ENCODE results near the gene NR5A1.

Gene NR5A1

GRCh38 chr9:124551472-124552272, 44.5 kb upstream of the NR5A1 start:
- H3K36me3 ChIP-seq (ENCODE audit: control insufficient read depth in 1 of 2, insufficient read depth in 2 of 2, low read depth in 1 of 2, low read length in 2 of 2): no peaks in the 10 kb centered on the region
- no peak overlapping the region for H4K8ac ChIP-seq (ENCODE audit: low read length)
- H3K27me3 ChIP-seq (ENCODE audit: control insufficient read depth in 1 of 2, insufficient read depth in 1 of 2, low read length in 2 of 2): no peaks in the 10 kb centered on the region
- no peak overlapping the region for H2AK5ac ChIP-seq (ENCODE audit: low read length, severe bottlenecking)
- WGBS: 2% methylated on average over 3 of the region's 4 CpGs
- peak overlapping the region; percentile 86 for H3K27ac ChIP-seq (ENCODE audit: low read length, poor library complexity, severe bottlenecking)
- H2BK15ac ChIP-seq (ENCODE audit: low read depth, poor library complexity, severe bottlenecking): no peak overlapping the region
- no peak overlapping the region for H3K4me3 ChIP-seq (ENCODE audit: insufficient read depth in 1 of 2, low read depth in 1 of 2, low read length in 2 of 2)
- H3K18ac ChIP-seq (ENCODE audit: low read depth in 1 of 2, low read length in 2 of 2): no peak overlapping the region
- no peak overlapping the region for H3K23ac ChIP-seq (ENCODE audit: low read length in 2 of 2)
- H4K91ac ChIP-seq (ENCODE audit: low read length): no peak overlapping the region
- no peaks in the 10 kb centered on the region for H3K9me3 ChIP-seq (ENCODE audit: control insufficient read depth, low read length)
- H3K4me1 ChIP-seq (ENCODE audit: control insufficient read depth, insufficient read depth, low read depth, low read length): peaks cover 7% of the 10 kb centered on the region
- H2BK120ac ChIP-seq (ENCODE audit: low read depth, low read length): no peak overlapping the region
- peak; percentile 79 for DNase-seq
- H2BK12ac ChIP-seq (ENCODE audit: low read length in 2 of 2): no peak overlapping the region
- H2BK5ac ChIP-seq (ENCODE audit: low read depth, low read length, poor library complexity, severe bottlenecking): no peak overlapping the region
- no peak overlapping the region for H3K14ac ChIP-seq (ENCODE audit: low read length in 2 of 2)
- H3K4me2 ChIP-seq (ENCODE audit: low read length, poor library complexity, severe bottlenecking): peak overlapping the region; percentile 20
- H3K79me1 ChIP-seq (replicated peaks; ENCODE audit: low read length, poor library complexity, severe bottlenecking): peaks cover 1% of the 10 kb centered on the region
- peak overlapping the region; percentile 4 for H3K9ac ChIP-seq (ENCODE audit: low read length)
- no peak overlapping the region for H3K4ac ChIP-seq (ENCODE audit: low read depth in 1 of 2, low read length in 2 of 2)
- H2AFZ ChIP-seq (ENCODE audit: low read depth, low read length): no peak overlapping the region

GRCh38 chr9:124550072-124550471, 42.9 kb upstream of the NR5A1 start:
- no peak overlapping the region for H3K4me3 ChIP-seq (ENCODE audit: insufficient read depth in 1 of 2, low read depth in 1 of 2, low read length in 2 of 2)

GRCh38 chr9:124549016-124549415, 41.8 kb upstream of the NR5A1 start:
- Histone ChIP-seq H3K27ac (ENCODE audit: low read length, poor library complexity, severe bottlenecking) (no peak overlapping the region), H3K4me3 (ENCODE audit: insufficient read depth in 1 of 2, low read depth in 1 of 2, low read length in 2 of 2) (no peak overlapping the region), H3K27me3 (ENCODE audit: control insufficient read depth in 1 of 2, insufficient read depth in 1 of 2, low read length in 2 of 2) (no peaks in the 10 kb centered on the region), H3K14ac (ENCODE audit: low read length in 2 of 2) (no peak overlapping the region), H2BK12ac (ENCODE audit: low read length in 2 of 2) (no peak overlapping the region), H4K8ac (ENCODE audit: low read length) (no peak overlapping the region), H2BK5ac (ENCODE audit: low read depth, low read length, poor library complexity, severe bottlenecking) (no peak overlapping the region), H3K23ac (ENCODE audit: low read length in 2 of 2) (no peak overlapping the region), H3K36me3 (ENCODE audit: control insufficient read depth in 1 of 2, insufficient read depth in 2 of 2, low read depth in 1 of 2, low read length in 2 of 2) (no peaks in the 10 kb centered on the region), H3K4ac (ENCODE audit: low read depth in 1 of 2, low read length in 2 of 2) (no peak overlapping the region), H3K18ac (ENCODE audit: low read depth in 1 of 2, low read length in 2 of 2) (no peak overlapping the region), H2AFZ (ENCODE audit: low read depth, low read length) (no peak overlapping the region), H3K4me2 (ENCODE audit: low read length, poor library complexity, severe bottlenecking) (no peak overlapping the region), H2BK120ac (ENCODE audit: low read depth, low read length) (no peak overlapping the region), H2BK15ac (ENCODE audit: low read depth, poor library complexity, severe bottlenecking) (no peak overlapping the region), H3K79me1 (replicated peaks; ENCODE audit: low read length, poor library complexity, severe bottlenecking) (no peaks in the 10 kb centered on the region), H3K9ac (ENCODE audit: low read length) (no peak overlapping the region), H2AK5ac (ENCODE audit: low read length, severe bottlenecking) (no peak overlapping the region), H3K4me1 (ENCODE audit: control insufficient read depth, insufficient read depth, low read depth, low read length) (peaks cover 4% of the 10 kb centered on the region), H4K91ac (ENCODE audit: low read length) (no peak overlapping the region), H3K9me3 (ENCODE audit: control insufficient read depth, low read length) (no peaks in the 10 kb centered on the region)
- DNase-seq: no peak
- 58% methylated on average over 1 of the region's 1 CpG for WGBS

More at GRCh38 chr9:124550072-124550471, 42.9 kb upstream of the NR5A1 start:
- Histone ChIP-seq H2BK12ac (ENCODE audit: low read length in 2 of 2) (no peak overlapping the region), H2BK5ac (ENCODE audit: low read depth, low read length, poor library complexity, severe bottlenecking) (no peak overlapping the region), H3K14ac (ENCODE audit: low read length in 2 of 2) (no peak overlapping the region), H3K4me2 (ENCODE audit: low read length, poor library complexity, severe bottlenecking) (no peak overlapping the region), H3K9ac (ENCODE audit: low read length) (no peak overlapping the region), H4K91ac (ENCODE audit: low read length) (no peak overlapping the region), H3K27me3 (ENCODE audit: control insufficient read depth in 1 of 2, insufficient read depth in 1 of 2, low read length in 2 of 2) (no peaks in the 10 kb centered on the region), H3K27ac (ENCODE audit: low read length, poor library complexity, severe bottlenecking) (peak overlapping the region; percentile 30), H3K4me1 (ENCODE audit: control insufficient read depth, insufficient read depth, low read depth, low read length) (peaks cover 7% of the 10 kb centered on the region), H3K36me3 (ENCODE audit: control insufficient read depth in 1 of 2, insufficient read depth in 2 of 2, low read depth in 1 of 2, low read length in 2 of 2) (no peaks in the 10 kb centered on the region), H3K23ac (ENCODE audit: low read length in 2 of 2) (no peak overlapping the region), H2BK15ac (ENCODE audit: low read depth, poor library complexity, severe bottlenecking) (no peak overlapping the region), H3K79me1 (replicated peaks; ENCODE audit: low read length, poor library complexity, severe bottlenecking) (no peaks in the 10 kb centered on the region), H4K8ac (ENCODE audit: low read length) (no peak overlapping the region), H3K18ac (ENCODE audit: low read depth in 1 of 2, low read length in 2 of 2) (no peak overlapping the region), H3K9me3 (ENCODE audit: control insufficient read depth, low read length) (no peaks in the 10 kb centered on the region), H3K4ac (ENCODE audit: low read depth in 1 of 2, low read length in 2 of 2) (no peak overlapping the region), H2AFZ (ENCODE audit: low read depth, low read length) (no peak overlapping the region), H2BK120ac (ENCODE audit: low read depth, low read length) (no peak overlapping the region), H2AK5ac (ENCODE audit: low read length, severe bottlenecking) (peak overlapping the region; percentile 95)
- WGBS: 100% methylated on average over 2 of the region's 2 CpGs
- DNase-seq: no peak

GRCh38 chr9:124544535-124544934, 37.3 kb upstream of the NR5A1 start:
- Histone ChIP-seq H3K4me1 (ENCODE audit: control insufficient read depth, insufficient read depth, low read depth, low read length) (peaks cover 2% of the 10 kb centered on the region), H3K9me3 (ENCODE audit: control insufficient read depth, low read length) (no peaks in the 10 kb centered on the region), H3K79me1 (replicated peaks; ENCODE audit: low read length, poor library complexity, severe bottlenecking) (no peaks in the 10 kb centered on the region), H2AK5ac (ENCODE audit: low read length, severe bottlenecking) (peak overlapping the region; percentile 49), H3K36me3 (ENCODE audit: control insufficient read depth in 1 of 2, insufficient read depth in 2 of 2, low read depth in 1 of 2, low read length in 2 of 2) (no peaks in the 10 kb centered on the region), H3K4ac (ENCODE audit: low read depth in 1 of 2, low read length in 2 of 2) (no peak overlapping the region), H3K27me3 (ENCODE audit: control insufficient read depth in 1 of 2, insufficient read depth in 1 of 2, low read length in 2 of 2) (no peaks in the 10 kb centered on the region), H3K27ac (ENCODE audit: low read length, poor library complexity, severe bottlenecking) (no peak overlapping the region), H3K18ac (ENCODE audit: low read depth in 1 of 2, low read length in 2 of 2) (no peak overlapping the region), H3K23ac (ENCODE audit: low read length in 2 of 2) (no peak overlapping the region), H3K4me3 (ENCODE audit: insufficient read depth in 1 of 2, low read depth in 1 of 2, low read length in 2 of 2) (no peak overlapping the region), H2AFZ (ENCODE audit: low read depth, low read length) (no peak overlapping the region), H2BK12ac (ENCODE audit: low read length in 2 of 2) (no peak overlapping the region), H2BK15ac (ENCODE audit: low read depth, poor library complexity, severe bottlenecking) (no peak overlapping the region), H3K9ac (ENCODE audit: low read length) (no peak overlapping the region), H3K4me2 (ENCODE audit: low read length, poor library complexity, severe bottlenecking) (no peak overlapping the region), H4K8ac (ENCODE audit: low read length) (no peak overlapping the region), H2BK5ac (ENCODE audit: low read depth, low read length, poor library complexity, severe bottlenecking) (no peak overlapping the region), H2BK120ac (ENCODE audit: low read depth, low read length) (no peak overlapping the region), H3K14ac (ENCODE audit: low read length in 2 of 2) (no peak overlapping the region), H4K91ac (ENCODE audit: low read length) (no peak overlapping the region)
- no peak for DNase-seq
- 96% methylated on average over 2 of the region's 2 CpGs for WGBS

All from mesenchymal stem cell (in vitro differentiated cells and primary cell).